CD4-positive, alpha-beta T cell treated with Interleukin-6 for 4 hours (primary cell): ENCODE data around the gene PLB1.

ENCODE experiments used
- DNase-seq: peaks from one replicate; pipeline ENCODE4 v3.0.0-alpha.2; 2020; ENCODE audit warnings: mixed read lengths

PLB1 gene

DNA sequence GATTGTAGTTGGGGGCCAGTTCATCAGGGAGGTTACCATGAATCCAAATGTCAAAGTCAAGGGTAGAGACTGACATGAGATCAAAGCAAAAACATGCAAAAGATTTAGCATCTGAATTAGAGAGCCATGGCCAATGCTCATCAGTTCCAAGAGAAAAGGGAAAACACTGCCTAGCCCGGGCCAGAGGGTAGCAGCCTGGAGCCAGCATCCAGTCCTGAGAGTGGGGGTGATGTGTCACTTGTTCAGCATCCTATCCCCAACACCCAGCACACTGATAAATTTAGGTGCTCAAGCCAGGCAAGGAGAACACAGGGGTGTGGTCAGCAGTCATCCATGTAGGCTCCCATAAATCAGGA is 178.8 kb downstream of the PLB1 start:
- no peak for DNase-seq

DNA sequence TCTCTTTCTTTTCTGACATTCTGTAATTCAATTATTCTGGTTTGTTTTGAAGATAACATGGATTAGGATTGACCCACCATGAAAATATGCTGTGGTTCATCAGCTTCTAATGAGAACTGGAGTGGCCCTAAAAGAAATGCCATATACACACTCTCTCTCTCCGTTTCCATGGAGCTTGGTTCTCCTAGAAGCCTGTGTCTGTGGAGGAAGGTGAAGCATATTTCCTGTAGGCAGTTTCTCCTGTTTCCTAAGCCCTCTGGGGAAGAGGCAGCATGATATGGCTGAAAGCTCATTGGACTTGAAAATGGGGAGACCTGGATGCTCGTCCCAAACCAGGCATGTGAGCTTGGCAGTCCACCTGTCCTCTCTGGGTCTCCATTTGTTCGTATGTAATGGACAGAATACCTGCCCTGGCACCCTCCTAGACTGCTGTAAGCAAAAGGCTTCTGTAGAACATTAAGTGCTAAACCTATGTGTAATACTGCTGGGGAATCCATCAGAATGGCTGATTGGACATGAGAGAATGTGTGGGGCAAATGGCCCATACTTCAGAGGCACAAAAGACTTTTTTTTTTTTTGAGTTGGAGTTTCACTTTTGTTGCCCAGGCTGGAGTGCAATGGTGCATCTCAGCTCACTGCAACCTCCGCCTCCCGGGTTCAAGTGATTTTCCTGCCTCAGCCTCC is 180.4 kb downstream of the PLB1 start:
- no peak for DNase-seq

DNA sequence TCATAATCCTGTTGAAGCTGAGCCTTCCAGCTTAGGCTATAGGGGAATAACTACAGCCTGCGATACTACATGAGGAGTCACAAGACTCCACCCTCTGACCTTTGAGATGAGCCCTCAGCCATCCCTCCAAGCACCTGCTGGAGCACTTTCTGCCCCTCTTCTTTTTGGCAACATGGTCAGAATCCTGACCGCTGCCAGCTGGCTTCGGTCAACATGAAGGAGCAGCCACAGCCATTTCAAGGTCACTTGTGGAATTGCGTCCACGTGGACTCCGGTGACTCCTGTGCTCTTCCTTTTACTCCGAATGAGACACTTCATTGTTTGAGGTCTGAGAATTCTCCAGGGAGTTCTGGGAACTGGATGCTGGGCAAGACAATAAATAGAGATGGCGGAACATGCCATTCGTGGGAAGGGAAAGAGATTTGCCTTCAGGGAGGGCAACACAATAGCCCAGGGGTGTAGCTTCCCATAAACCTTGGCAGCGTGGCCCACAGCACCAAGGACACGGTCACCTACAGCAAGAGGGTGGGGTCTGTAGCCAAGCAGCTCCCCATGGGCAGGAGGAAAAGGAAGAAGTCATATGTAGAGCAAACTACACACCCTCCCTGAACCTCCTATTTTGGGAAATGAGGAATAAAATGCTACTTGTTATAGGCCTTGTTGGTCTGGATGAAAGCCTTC is 182.5 kb downstream of the PLB1 start:
- no peak for DNase-seq

DNA sequence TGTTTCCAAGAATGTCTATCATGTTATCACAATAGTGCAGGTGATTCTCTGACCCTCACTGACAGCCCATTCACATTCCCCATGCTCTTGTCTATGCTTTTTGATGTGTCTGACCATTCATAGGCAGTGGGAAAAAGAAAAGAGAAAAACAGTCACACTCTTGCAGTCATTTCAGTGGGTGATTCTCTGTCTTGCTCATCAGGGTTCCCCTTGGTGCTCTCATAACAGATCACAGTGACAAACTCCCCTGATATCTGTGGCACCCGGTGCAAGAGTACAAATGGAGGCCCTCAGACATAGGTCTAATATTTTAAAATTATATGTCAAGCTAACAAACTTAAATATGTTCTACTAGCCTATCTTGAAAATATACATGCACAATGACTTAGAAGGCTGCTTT is 183.1 kb downstream of the PLB1 start:
- DNase-seq: no peak

DNA sequence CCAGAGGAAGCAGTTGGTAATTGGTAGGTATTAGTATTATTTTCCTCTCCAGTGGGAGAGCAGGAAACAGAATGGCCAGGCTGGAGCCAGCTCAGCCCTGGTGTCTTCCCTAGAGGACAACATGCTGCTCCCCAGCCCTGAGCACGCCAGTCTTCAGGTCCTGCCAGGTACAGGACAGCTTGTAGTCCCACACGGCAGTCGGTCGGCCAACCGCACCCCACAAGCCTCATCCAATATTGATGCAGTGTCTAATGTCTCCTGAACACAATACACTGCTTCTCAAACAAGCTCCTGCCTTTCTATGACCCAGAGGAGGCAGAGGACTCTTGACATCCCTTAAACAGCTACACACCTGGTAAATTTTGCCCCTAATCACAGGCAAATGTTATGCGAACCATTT is 184.8 kb downstream of the PLB1 start:
- DNase-seq: no peak

DNA sequence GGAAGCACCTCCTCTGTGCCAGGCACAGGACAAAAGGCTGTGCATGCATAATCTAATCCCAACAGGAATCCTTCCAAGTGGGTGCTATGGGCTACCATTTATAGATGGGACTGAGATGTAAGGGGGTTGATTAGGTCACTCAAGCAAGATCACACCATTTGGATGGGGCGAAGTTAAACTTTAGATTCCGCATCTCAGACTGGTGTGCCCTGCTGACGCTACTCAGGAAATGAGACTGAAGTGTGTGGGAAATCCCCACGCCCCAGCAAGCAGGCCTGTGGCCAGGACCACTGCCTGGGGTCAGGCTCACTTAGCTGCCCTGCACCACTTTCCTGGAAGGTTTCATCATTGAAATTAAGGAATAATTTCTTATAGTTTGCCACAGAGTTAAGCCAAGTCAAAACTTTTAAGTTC is 185.3 kb downstream of the PLB1 start:
- peak; percentile 61 for DNase-seq

DNA sequence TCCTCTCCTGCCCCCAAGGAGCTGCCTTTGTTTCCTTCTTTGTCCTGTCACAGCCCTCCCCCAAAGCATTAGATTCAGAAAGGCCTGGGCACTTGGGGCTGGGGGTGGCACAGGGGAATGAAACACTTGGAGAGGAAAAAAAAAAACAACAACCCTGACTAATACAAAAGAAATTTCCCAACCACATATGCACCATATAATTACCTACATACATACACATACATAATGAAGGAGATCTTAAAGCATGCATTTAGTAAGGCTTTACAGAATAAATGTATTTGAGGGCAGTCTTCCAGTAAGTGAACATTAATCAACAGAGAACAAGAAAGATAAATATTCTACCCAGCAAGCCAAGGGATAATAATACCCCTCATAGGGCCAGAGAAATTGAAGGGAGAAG is 185.7 kb downstream of the PLB1 start:
- no peak for DNase-seq

DNA sequence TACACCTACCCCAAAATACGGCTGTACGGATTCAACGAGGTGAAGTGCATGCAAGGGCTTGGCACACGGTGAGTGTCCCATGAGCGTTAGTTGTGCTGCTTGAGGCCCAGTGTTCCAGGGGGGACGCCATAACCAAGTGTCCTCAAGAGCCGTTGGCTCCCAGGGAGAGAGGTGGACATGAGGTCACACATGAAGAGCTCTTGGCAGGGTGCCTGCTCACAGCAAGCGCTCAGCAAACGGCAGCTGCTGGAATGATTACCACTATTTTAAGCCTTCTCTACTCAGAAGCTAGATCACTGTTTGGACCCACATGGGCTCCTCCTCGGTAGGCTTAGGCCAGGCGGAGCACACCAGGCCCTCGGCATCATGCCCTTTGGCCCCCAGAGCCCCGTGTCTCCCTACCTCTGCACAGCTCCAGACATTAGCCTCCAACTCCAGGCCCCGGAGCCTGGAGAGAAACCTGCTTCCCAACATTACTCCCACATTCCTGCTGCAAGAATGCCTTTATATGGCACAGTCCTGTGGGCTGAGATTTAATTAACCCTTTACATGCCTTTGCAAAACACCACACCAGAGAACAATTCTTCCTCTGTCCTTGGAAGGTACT is 187.3 kb downstream of the PLB1 start:
- no peak for DNase-seq

DNA sequence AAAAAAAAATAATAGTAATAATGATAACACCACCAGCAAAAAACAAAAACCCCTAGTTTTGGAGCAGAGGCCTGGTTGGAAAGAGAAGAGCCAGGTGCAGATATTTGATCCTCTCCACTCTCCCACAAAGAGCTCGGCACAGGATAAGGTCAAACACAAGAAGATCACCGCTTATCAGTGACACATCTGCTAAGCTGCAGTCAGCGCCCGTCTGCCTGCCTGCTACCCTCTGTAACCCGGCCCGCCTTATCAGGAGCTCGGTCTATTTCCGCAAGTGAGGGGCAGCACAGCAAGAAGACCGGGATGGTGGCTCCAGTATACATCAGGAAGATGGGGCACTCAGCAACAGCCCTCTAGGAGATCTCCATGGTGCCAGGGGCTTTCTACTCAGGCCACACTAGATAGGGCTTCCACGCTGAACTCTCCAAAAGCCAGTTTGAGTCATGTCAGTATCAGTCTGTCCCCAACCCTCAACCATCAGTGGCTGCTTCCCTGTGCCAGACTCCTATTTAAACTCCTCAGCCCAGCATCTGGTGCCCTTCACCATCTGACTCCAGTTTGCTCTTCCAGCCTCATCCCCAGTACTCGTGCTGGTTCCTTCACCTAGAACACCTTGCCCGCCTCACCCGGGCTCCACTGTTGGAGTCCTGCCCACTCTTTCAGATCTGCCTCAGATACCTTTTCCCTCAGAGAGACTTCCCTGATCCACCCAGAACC is 188.4 kb downstream of the PLB1 start:
- DNase-seq: no peak

DNA sequence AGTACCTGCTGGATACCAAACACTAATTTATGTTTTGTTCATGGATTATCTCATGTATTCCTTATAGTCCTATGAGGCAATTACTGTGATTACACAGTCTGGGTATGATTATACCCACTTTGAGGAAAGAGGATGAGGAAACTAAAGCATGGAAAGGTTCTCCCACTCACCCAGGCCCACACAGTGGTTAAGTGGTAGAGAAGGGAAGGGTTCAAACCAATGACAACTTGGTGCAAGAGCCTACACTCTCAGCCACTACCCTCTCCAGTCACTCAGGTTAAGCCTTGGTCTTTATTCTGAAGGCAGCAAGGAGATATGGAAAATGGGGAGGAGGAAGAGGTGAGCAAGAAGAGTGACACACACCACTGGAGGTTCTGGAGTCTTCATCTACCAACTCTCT is 191.3 kb downstream of the PLB1 start:
- no peak for DNase-seq

DNA sequence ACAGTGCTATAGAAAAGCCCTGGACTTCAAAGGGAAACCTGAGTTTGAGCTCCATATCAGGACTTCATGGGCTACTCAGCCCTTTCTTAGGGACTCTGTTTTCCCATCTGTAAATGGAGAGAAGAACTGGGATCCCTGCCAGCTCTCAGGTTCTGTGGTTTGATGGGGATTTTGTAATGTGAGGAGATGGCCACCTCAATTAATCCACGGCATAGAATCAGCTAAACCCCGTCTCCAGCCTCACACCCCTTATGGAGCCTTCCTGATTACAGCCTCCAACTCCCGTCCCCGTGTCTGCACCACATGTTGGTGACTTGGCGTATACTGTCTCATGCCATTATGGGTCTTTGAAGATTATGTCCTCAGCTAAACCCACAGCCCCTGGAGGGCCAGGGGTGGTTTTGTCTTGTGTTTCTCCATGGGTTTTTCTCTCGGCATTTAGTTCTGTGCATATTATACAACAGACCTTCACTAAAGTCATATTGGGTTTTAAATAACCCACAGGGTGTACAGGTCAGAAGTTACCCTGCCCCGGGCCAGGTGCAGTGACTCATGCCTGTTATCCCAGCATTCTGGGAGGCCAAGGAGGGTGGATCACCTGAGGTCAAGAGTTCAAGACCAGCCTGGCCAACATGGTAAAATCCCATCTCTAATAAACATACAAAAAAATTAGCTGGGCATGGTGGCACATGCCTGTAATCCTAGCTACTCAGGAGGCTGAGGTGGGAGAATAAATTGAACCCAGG is 192.0 kb downstream of the PLB1 start:
- no peak for DNase-seq

DNA sequence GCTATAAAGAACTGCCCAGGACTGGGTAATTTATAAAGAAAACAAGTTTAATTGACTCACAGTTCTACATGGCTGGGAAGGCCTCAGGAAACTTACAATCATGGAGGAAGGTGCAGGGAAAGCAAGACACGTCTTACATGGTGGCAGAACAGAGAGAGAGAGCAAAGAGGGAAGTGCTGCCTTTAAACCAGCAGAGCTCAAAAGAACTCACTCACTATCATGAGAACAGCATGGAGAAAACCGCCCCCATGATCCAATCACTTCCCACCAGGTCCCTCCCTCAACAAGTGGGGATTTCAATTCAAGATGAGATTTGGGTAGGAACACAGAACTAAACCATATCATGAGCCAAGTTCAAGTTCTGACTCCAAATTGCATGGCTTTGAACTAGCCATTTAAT is 193.0 kb downstream of the PLB1 start:
- no peak for DNase-seq

DNA sequence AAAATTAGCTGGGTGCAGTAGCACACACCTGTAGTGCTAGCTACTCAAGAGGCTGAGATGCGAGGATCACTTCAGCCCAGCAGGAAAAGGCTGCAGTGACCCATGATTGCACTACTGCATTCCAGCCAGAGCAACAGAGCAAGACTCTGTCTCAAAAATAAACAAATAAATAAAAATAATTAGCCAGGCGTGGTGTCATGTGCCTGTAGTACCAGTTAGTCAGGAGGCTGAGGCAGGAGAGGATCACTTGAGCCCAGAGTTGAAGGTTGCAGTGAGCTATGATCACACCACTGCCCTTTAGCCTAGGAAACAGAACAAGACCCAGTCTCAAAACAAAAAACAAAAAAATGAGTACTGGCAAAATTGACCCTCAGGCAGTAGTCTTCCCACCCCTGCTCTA is 193.9 kb downstream of the PLB1 start:
- no peak for DNase-seq

DNA sequence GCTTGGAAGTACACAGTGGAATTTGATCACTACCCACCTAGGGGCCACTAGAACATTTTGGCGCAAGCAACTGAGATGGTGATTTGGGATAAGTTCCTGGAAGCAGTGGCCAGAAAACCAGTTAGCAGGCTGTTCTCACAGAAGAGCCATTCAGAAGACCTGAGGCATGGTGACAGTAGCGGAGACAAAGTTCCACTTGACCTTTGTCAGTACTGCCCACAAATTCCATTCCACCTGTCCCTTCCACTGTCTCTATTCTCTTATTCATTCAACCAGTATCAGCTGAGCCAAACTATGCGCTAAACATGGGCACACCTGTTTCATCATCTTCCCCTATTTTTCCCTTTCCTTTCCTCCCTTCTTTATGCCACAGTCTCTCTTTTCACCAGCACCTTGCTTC is 196.6 kb downstream of the PLB1 start:
- no peak for DNase-seq

DNA sequence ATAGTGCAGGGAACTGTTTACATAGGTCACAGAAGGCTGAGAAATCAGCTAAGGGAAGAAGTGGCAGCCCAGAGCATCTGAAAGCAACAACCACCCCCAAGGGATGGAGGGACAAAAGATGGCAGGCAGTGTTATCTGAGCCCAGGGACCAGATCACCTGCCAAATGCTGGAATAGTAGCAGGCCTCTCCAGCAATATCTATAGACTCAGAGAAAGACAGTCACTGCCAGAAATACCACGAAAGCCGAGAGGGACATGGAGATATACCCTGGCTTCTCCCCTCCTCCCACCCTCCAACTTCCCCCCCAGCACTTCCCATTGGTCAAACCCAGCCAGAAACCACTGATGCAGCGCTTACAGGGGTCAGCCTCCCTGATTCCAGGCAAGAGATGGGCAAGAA is 197.4 kb downstream of the PLB1 start:
- no peak for DNase-seq
